ENCODE measurements around the gene OFD1. TPM values are rescaled to one million over a fixed set of nuclear protein-coding genes. Genes with fewer than 3 reads are reported as not detected.
A peak's percentile ranks its signal among the peaks of the same experiment; 100 is the strongest.

The OFD1 gene
- total RNA-seq, 1 donor from 2014 or later = 27.3 TPM

GRCh38 chrX:13703135-13703534 lies 31.4 kb upstream of the OFD1 start:
- no peak overlapping the region for H3K27ac Mint-ChIP-seq (ENCODE audit: unreplicated experiment)
- H3K27me3 Mint-ChIP-seq (ENCODE audit: low read depth) = no peaks in the 10 kb centered on the region
- TF ChIP-seq, protein P1, sequence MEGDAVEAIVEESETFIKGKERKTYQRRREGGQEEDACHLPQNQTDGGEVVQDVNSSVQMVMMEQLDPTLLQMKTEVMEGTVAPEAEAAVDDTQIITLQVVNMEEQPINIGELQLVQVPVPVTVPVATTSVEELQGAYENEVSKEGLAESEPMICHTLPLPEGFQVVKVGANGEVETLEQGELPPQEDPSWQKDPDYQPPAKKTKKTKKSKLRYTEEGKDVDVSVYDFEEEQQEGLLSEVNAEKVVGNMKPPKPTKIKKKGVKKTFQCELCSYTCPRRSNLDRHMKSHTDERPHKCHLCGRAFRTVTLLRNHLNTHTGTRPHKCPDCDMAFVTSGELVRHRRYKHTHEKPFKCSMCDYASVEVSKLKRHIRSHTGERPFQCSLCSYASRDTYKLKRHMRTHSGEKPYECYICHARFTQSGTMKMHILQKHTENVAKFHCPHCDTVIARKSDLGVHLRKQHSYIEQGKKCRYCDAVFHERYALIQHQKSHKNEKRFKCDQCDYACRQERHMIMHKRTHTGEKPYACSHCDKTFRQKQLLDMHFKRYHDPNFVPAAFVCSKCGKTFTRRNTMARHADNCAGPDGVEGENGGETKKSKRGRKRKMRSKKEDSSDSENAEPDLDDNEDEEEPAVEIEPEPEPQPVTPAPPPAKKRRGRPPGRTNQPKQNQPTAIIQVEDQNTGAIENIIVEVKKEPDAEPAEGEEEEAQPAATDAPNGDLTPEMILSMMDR (conservative IDR thresholded peaks at IDR 0.05) = no peak
- no peak for DNase-seq (ENCODE audit: low read depth, low spot score)
- no peaks in the 10 kb centered on the region for H3K4me1 Mint-ChIP-seq
- H3K36me3 Mint-ChIP-seq (ENCODE audit: low read depth) = peaks cover 14% of the 10 kb centered on the region
- H3K9me3 Mint-ChIP-seq = peaks cover 4% of the 10 kb centered on the region
- H3K4me3 Mint-ChIP-seq = no peak overlapping the region

GRCh38 chrX:13703589-13703988 lies 31.0 kb upstream of the OFD1 start:
- no peak for DNase-seq (ENCODE audit: low read depth, low spot score)
- peaks cover 14% of the 10 kb centered on the region for H3K36me3 Mint-ChIP-seq (ENCODE audit: low read depth)
- H3K27me3 Mint-ChIP-seq (ENCODE audit: low read depth) = no peaks in the 10 kb centered on the region
- peaks cover 4% of the 10 kb centered on the region for H3K9me3 Mint-ChIP-seq
- H3K4me3 Mint-ChIP-seq = no peak overlapping the region
- H3K27ac Mint-ChIP-seq (ENCODE audit: unreplicated experiment) = no peak overlapping the region
- H3K4me1 Mint-ChIP-seq = no peaks in the 10 kb centered on the region
- TF ChIP-seq, protein P1 (conservative IDR thresholded peaks at IDR 0.05) = no peak

- no peak for DNase-seq (ENCODE audit: low read depth, low spot score)
- Mint-ChIP-seq H3K27me3 (ENCODE audit: low read depth) (no peaks in the 10 kb centered on the region), H3K36me3 (ENCODE audit: low read depth) (peaks cover 27% of the 10 kb centered on the region), H3K4me3 (no peak overlapping the region), H3K9me3 (peaks cover 9% of the 10 kb centered on the region), H3K27ac (ENCODE audit: unreplicated experiment) (peak overlapping the region; percentile 12), H3K4me1 (no peaks in the 10 kb centered on the region)
- TF ChIP-seq, protein P1 (conservative IDR thresholded peaks at IDR 0.05) = no peak
Measured at GRCh38 chrX:13711141-13711540, 23.4 kb upstream of the OFD1 start.

- peaks cover 20% of the 10 kb centered on the region for H3K36me3 Mint-ChIP-seq (ENCODE audit: low read depth)
- no peak overlapping the region for H3K4me3 Mint-ChIP-seq
- no peaks in the 10 kb centered on the region for H3K27me3 Mint-ChIP-seq (ENCODE audit: low read depth)
- no peak for DNase-seq (ENCODE audit: low read depth, low spot score)
- H3K4me1 Mint-ChIP-seq = peaks cover 10% of the 10 kb centered on the region
- TF ChIP-seq, protein P1 (conservative IDR thresholded peaks at IDR 0.05) = no peak
- H3K27ac Mint-ChIP-seq (ENCODE audit: unreplicated experiment) = no peak overlapping the region
- peaks cover 7% of the 10 kb centered on the region for H3K9me3 Mint-ChIP-seq
Measured at GRCh38 chrX:13716455-13716854, 18.1 kb upstream of the OFD1 start.

- H3K27ac Mint-ChIP-seq (ENCODE audit: unreplicated experiment) = peak overlapping the region; percentile 43
- peaks cover 5% of the 10 kb centered on the region for H3K9me3 Mint-ChIP-seq
- H3K4me1 Mint-ChIP-seq = peaks cover 12% of the 10 kb centered on the region
- DNase-seq (ENCODE audit: low read depth, low spot score) = no peak
- peaks cover 15% of the 10 kb centered on the region for H3K36me3 Mint-ChIP-seq (ENCODE audit: low read depth)
- TF ChIP-seq, protein P1 (conservative IDR thresholded peaks at IDR 0.05) = no peak
- H3K4me3 Mint-ChIP-seq = no peak overlapping the region
- H3K27me3 Mint-ChIP-seq (ENCODE audit: low read depth) = no peaks in the 10 kb centered on the region
Measured at GRCh38 chrX:13716905-13717304, 17.6 kb upstream of the OFD1 start.
